Stimulated activated CD4-positive, alpha-beta T cell treated with anti-CD3 and anti-CD28 coated beads, Interleukin-1b, Interleukin-23, amount 100 ng/mL, for 1 hour (primary cell): ENCODE results near the gene INTS14.
"Not testable (repeated sequence)": the region's sequence is repeated elsewhere in the genome, so short reads cannot be mapped to it uniquely, and the experiment has no call there.

ENCODE experiments used
- DNase-seq, 2 donors: peaks; one replicate each; pipeline ENCODE4 v3.0.0-alpha.2; 2020; ENCODE audit warnings: low read depth in 2 of 2

INTS14 gene

GRCh38 chr15:65579762-65580161 is 31.2 kb downstream of the INTS14 start:
- no peak for DNase-seq

GRCh38 chr15:65578904-65579728 is 31.8 kb downstream of the INTS14 start:
- DNase-seq: no peak

- DNase-seq: no peak
Measured at GRCh38 chr15:65577129-65577996, 33.6 kb downstream of the INTS14 start.

- no peak for DNase-seq
Measured at GRCh38 chr15:65576664-65577063, 34.3 kb downstream of the INTS14 start.

GRCh38 chr15:65571971-65572370 is 39.0 kb downstream of the INTS14 start:
- no peak for DNase-seq

- no peak for DNase-seq
Measured at GRCh38 chr15:65569728-65570127, 41.2 kb downstream of the INTS14 start.

GRCh38 chr15:65561934-65562333 is 49.0 kb downstream of the INTS14 start:
- no peak for DNase-seq

- DNase-seq: no peak
Measured at GRCh38 chr15:65559941-65560340, 51.0 kb downstream of the INTS14 start.

GRCh38 chr15:65558997-65559760 is 51.8 kb downstream of the INTS14 start:
- no peak for DNase-seq

- no peak for DNase-seq
Measured at GRCh38 chr15:65558336-65558735, 52.6 kb downstream of the INTS14 start.

GRCh38 chr15:65556622-65557021 is 54.3 kb downstream of the INTS14 start:
- DNase-seq: no peak

GRCh38 chr15:65553691-65554090 is 57.2 kb downstream of the INTS14 start:
- no peak for DNase-seq

GRCh38 chr15:65552851-65553250 is 58.1 kb downstream of the INTS14 start:
- DNase-seq: not testable (repeated sequence)

GRCh38 chr15:65551183-65551582 is 59.7 kb downstream of the INTS14 start:
- no peak for DNase-seq

GRCh38 chr15:65550681-65551098 is 60.2 kb downstream of the INTS14 start:
- DNase-seq: no peak

- DNase-seq: not testable (repeated sequence)
Measured at GRCh38 chr15:65549288-65549687, 61.6 kb downstream of the INTS14 start.

- DNase-seq: no peak
Measured at GRCh38 chr15:65547841-65548240, 63.1 kb downstream of the INTS14 start.

- DNase-seq: no peak
Measured at GRCh38 chr15:65541231-65541820, 69.6 kb downstream of the INTS14 start.

GRCh38 chr15:65540314-65540713 is 70.6 kb downstream of the INTS14 start:
- no peak for DNase-seq

- no peak for DNase-seq
Measured at GRCh38 chr15:65535192-65535591, 75.7 kb downstream of the INTS14 start.

- DNase-seq: no peak
Measured at GRCh38 chr15:65533057-65533756, 77.7 kb downstream of the INTS14 start.
